Measurements from ENCODE around the gene FSTL3. TPM values are rescaled to one million over a fixed set of nuclear protein-coding genes. Genes with fewer than 3 reads are reported as not detected.

Gene FSTL3
- total and polyA plus RNA-seq, 2 of the 13 experiments (the other 11 are each of a cell fraction or from before 2014, with no cell fraction given): 13.5 to 15.6 TPM

DNA sequence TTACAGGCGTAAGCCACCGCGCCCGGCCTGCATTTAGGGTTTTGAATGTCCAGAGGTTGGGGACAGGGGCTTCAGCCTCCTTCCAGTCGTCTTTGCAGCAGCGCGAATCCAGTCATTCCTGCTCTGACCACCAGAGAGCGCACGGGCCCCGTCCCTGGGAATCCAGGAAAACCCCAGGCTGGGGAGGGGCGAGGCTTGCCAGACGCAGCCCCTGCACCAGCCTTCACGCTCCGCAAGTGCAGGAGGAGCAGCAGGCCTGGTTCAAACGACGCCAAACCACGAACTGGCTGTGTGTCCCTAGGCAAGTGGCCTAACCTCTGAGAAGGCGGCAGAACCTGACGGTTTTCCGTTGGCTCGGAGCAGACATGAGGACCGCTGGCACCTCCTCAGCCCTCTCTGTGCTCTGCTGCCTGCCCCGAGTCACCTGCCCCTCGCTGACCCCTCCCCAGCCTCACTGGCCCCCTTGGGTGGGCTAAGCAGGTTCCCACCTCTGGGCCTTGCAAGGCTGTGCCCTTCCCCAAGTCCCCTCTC lies 11.2 kb upstream of the FSTL3 start (continued):
- TF ChIP-seq, protein P1, sequence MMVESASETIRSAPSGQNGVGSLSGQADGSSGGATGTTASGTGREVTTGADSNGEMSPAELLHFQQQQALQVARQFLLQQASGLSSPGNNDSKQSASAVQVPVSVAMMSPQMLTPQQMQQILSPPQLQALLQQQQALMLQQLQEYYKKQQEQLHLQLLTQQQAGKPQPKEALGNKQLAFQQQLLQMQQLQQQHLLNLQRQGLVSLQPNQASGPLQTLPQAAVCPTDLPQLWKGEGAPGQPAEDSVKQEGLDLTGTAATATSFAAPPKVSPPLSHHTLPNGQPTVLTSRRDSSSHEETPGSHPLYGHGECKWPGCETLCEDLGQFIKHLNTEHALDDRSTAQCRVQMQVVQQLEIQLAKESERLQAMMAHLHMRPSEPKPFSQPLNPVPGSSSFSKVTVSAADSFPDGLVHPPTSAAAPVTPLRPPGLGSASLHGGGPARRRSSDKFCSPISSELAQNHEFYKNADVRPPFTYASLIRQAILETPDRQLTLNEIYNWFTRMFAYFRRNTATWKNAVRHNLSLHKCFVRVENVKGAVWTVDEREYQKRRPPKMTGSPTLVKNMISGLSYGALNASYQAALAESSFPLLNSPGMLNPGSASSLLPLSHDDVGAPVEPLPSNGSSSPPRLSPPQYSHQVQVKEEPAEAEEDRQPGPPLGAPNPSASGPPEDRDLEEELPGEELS (CRISPR knock-in tag; IDR thresholded peaks at IDR 0.05): no peak; the same call in 1 of the 2 replicates
- TF ChIP-seq NRL (CRISPR knock-in tag; IDR thresholded peaks at IDR 0.05; ENCODE audit: borderline replicate concordance) (peak; percentile 75; the same call in 1 of the 2 replicates), ZNF282 (IDR thresholded peaks at IDR 0.05; ENCODE audit: partially characterized antibody) (no peak), JUN (CRISPR knock-in tag; IDR thresholded peaks at IDR 0.05) (no peak), HOXA5 (CRISPR knock-in tag; IDR thresholded peaks at IDR 0.05) (no peak), SATB2 (CRISPR knock-in tag; IDR thresholded peaks at IDR 0.05) (no peak), HNF4A (CRISPR knock-in tag; IDR thresholded peaks at IDR 0.05) (peak; percentile 23; the same call in 1 of the 2 replicates), FOXK2 (IDR thresholded peaks at IDR 0.05) (no peak), HOXA3 (CRISPR knock-in tag; IDR thresholded peaks at IDR 0.05) (peak; percentile 67; the same call in 1 of the 2 replicates), ELF1 (CRISPR knock-in tag; IDR thresholded peaks at IDR 0.05) (peak; percentile 49), MIER3 (CRISPR knock-in tag; IDR thresholded peaks at IDR 0.05; ENCODE audit: borderline replicate concordance) (0 out of 2 replicates have a peak, but pooled peaks have one; percentile 67), ZBTB21 (CRISPR knock-in tag; IDR thresholded peaks at IDR 0.05) (no peak), ZBTB1 (CRISPR knock-in tag; IDR thresholded peaks at IDR 0.05; ENCODE audit: borderline replicate concordance) (no peak), RORA (CRISPR knock-in tag; IDR thresholded peaks at IDR 0.05) (no peak), SRSF1 (optimal IDR thresholded peaks at IDR 0.05; ENCODE audit: low read depth, low read length) (no peak), PAWR (CRISPR knock-in tag; IDR thresholded peaks at IDR 0.05; ENCODE audit: borderline replicate concordance) (no peak), ZNF766 (CRISPR knock-in tag; IDR thresholded peaks at IDR 0.05; ENCODE audit: borderline replicate concordance) (peak; percentile 55; the same call in 1 of the 2 replicates), ZNF790 (CRISPR knock-in tag; IDR thresholded peaks at IDR 0.05; ENCODE audit: borderline replicate concordance) (peak; percentile 41; the same call in 1 of the 2 replicates), NFIC (IDR thresholded peaks at IDR 0.05; ENCODE audit: low read length) (no peak), ESRRA (CRISPR knock-in tag; IDR thresholded peaks at IDR 0.05; ENCODE audit: low read depth) (0 out of 2 replicates have a peak, but pooled peaks have one; percentile 42), ZNF234 (CRISPR knock-in tag; conservative IDR thresholded peaks at IDR 0.05) (no peak), SIN3B (IDR thresholded peaks at IDR 0.05; ENCODE audit: low read length) (no peak)
- TF ChIP-seq, protein P2, sequence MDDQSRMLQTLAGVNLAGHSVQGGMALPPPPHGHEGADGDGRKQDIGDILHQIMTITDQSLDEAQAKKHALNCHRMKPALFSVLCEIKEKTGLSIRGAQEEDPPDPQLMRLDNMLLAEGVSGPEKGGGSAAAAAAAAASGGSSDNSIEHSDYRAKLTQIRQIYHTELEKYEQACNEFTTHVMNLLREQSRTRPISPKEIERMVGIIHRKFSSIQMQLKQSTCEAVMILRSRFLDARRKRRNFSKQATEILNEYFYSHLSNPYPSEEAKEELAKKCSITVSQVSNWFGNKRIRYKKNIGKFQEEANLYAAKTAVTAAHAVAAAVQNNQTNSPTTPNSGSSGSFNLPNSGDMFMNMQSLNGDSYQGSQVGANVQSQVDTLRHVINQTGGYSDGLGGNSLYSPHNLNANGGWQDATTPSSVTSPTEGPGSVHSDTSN (CRISPR knock-in tag; IDR thresholded peaks at IDR 0.05; ENCODE audit: borderline replicate concordance): no peak
- TF ChIP-seq, protein P3, sequence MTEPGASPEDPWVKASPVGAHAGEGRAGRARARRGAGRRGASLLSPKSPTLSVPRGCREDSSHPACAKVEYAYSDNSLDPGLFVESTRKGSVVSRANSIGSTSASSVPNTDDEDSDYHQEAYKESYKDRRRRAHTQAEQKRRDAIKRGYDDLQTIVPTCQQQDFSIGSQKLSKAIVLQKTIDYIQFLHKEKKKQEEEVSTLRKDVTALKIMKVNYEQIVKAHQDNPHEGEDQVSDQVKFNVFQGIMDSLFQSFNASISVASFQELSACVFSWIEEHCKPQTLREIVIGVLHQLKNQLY (CRISPR knock-in tag; IDR thresholded peaks at IDR 0.05): 0 out of 2 replicates have a peak, but pooled peaks have one; percentile 41
- TF ChIP-seq, protein P4, sequence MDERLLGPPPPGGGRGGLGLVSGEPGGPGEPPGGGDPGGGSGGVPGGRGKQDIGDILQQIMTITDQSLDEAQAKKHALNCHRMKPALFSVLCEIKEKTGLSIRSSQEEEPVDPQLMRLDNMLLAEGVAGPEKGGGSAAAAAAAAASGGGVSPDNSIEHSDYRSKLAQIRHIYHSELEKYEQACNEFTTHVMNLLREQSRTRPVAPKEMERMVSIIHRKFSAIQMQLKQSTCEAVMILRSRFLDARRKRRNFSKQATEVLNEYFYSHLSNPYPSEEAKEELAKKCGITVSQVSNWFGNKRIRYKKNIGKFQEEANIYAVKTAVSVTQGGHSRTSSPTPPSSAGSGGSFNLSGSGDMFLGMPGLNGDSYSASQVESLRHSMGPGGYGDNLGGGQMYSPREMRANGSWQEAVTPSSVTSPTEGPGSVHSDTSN (CRISPR knock-in tag; IDR thresholded peaks at IDR 0.05): no peak
- TF ChIP-seq, protein P5, sequence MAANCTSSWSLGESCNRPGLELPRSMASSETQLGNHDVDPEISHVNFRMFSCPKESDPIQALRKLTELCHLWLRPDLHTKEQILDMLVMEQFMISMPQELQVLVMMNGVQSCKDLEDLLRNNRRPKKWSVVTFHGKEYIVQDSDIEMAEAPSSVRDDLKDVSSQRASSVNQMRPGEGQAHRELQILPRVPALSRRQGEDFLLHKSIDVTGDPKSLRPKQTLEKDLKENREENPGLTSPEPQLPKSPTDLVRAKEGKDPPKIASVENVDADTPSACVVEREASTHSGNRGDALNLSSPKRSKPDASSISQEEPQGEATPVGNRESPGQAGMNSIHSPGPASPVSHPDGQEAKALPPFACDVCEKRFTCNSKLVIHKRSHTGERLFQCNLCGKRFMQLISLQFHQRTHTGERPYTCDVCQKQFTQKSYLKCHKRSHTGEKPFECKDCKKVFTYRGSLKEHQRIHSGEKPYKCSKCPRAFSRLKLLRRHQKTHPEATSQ (CRISPR knock-in tag; IDR thresholded peaks at IDR 0.05; ENCODE audit: borderline replicate concordance): 0 out of 2 replicates have a peak, but pooled peaks have one; percentile 26

All from HepG2 (cell line).